ENCODE data around the gene MGST2. TPM values are rescaled to one million over a fixed set of nuclear protein-coding genes. Genes with fewer than 3 reads are reported as not detected.

The MGST2 gene
- total RNA-seq, 4 donors from 2014 or later, result 34.0 to 117 (median 78.7) TPM

- H3K36me3 ChIP-seq, result no peaks in the 10 kb centered on the region
- intact Hi-C loops (cut with DNase I), result no loop called here
- H3K4me1 ChIP-seq, result peaks cover 3 to 11% of the 10 kb centered on the region in 2 donors
- no peaks in the 10 kb centered on the region for H3K9me3 ChIP-seq
- TF ChIP-seq CTCF (IDR thresholded peaks at IDR 0.05) (no peak), POLR2A (IDR thresholded peaks at IDR 0.05) (no peak)
- DNase-seq, result no peak
- no peak overlapping the region for H3K27ac ChIP-seq
- H3K4me3 ChIP-seq (replicated peaks in 1 of 3), result no peak overlapping the region
- H3K27me3 ChIP-seq, result no peaks in the 10 kb centered on the region
- WGBS, 2 donors, result 75 to 84% methylated on average over 3 of the region's 3 CpGs
Measured at GRCh38 chr4:139624441-139625092, 41.1 kb upstream of the MGST2 start.

- intact Hi-C loops (cut with DNase I), result no loop called here
- 75 to 81% methylated on average over 3 of the region's 3 CpGs for WGBS, 2 donors
- no peak for DNase-seq
- no peak overlapping the region for H3K4me3 ChIP-seq (replicated peaks in 1 of 3)
- H3K36me3 ChIP-seq, result no peaks in the 10 kb centered on the region
- H3K27ac ChIP-seq, result no peak overlapping the region
- no peaks in the 10 kb centered on the region for H3K27me3 ChIP-seq
- no peak for TF ChIP-seq POLR2A (IDR thresholded peaks at IDR 0.05)
- no peak for TF ChIP-seq CTCF (IDR thresholded peaks at IDR 0.05)
- H3K4me1 ChIP-seq, result peaks cover 7 to 11% of the 10 kb centered on the region in 2 donors
- no peaks in the 10 kb centered on the region for H3K9me3 ChIP-seq
Measured at GRCh38 chr4:139625093-139625455, 40.5 kb upstream of the MGST2 start.

GRCh38 chr4:139625482-139625881 lies 40.1 kb upstream of the MGST2 start:
- Histone ChIP-seq H3K27ac (no peak overlapping the region), H3K9me3 (no peaks in the 10 kb centered on the region)
- WGBS, 2 donors, result 61 to 87% methylated on average over 4 of the region's 4 CpGs

GRCh38 chr4:139628184-139629012 lies 37.2 kb upstream of the MGST2 start:
- WGBS, 2 donors, result 46 to 52% methylated on average over 16 of the region's 16 CpGs
- Histone ChIP-seq H3K27me3 (no peaks in the 10 kb centered on the region), H3K4me3 (replicated peaks in 1 of 3) (no peak overlapping the region), H3K9me3 (no peaks in the 10 kb centered on the region), H3K27ac (no peak overlapping the region), H3K36me3 (no peaks in the 10 kb centered on the region), H3K4me1 (peaks cover 7 to 11% of the 10 kb centered on the region in 2 donors)
- TF ChIP-seq CTCF (IDR thresholded peaks at IDR 0.05) (no peak), POLR2A (IDR thresholded peaks at IDR 0.05) (no peak)
- intact Hi-C loops (cut with DNase I), result no loop called here
- peak in 1 of 2 donors; percentile 35 for DNase-seq

More at GRCh38 chr4:139625482-139625881, 40.1 kb upstream of the MGST2 start:
- H3K4me3 ChIP-seq (replicated peaks in 1 of 3), result no peak overlapping the region
- peak; percentile 31 to 46 for DNase-seq
- no peaks in the 10 kb centered on the region for H3K36me3 ChIP-seq
- H3K27me3 ChIP-seq, result no peaks in the 10 kb centered on the region
- TF ChIP-seq CTCF (IDR thresholded peaks at IDR 0.05), result no peak
- no peak for TF ChIP-seq POLR2A (IDR thresholded peaks at IDR 0.05)
- intact Hi-C loops (cut with DNase I), result no loop called here
- H3K4me1 ChIP-seq, result peaks cover 7 to 11% of the 10 kb centered on the region in 2 donors
